Liver (tissue), 9 donors: ENCODE results near the gene FAT4. TPM values are rescaled to one million over a fixed set of nuclear protein-coding genes. Genes with fewer than 3 reads are reported as not detected.

Experiments used
- DNase-seq: peaks from one replicate; pipeline ENCODE4 v3.0.0-alpha.2; 2017; ENCODE audit warnings: low spot score
- H3K27ac ChIP-seq, 2 donors: one replicate each; pipeline ENCODE4 v1.7.0; 2013; ENCODE audit warnings: inconsistent platforms in 2 of 2, low read length in 2 of 2, control low read depth in 1 of 2, low read depth in 1 of 2, mild to moderate bottlenecking in 1 of 2
- H3K27me3 ChIP-seq, 4 donors: one replicate each; pipeline versions ENCODE4 v1.6.1 to v1.7.0; 2013; ENCODE audit warnings: low read length in 3 of 4, inconsistent platforms in 1 of 4, mild to moderate bottlenecking in 1 of 4, moderate library complexity in 1 of 4; ENCODE audit not compliant: control insufficient read depth in 4 of 4, insufficient read depth in 4 of 4
- H3K36me3 ChIP-seq, 4 donors: one replicate each; pipeline versions ENCODE4 v1.6.1 to v1.7.0; 2013; ENCODE audit warnings: low read length in 3 of 4, mild to moderate bottlenecking in 3 of 4, low read depth in 1 of 4, moderate library complexity in 1 of 4; ENCODE audit not compliant: control insufficient read depth in 4 of 4, insufficient read depth in 3 of 4
- H3K4me1 ChIP-seq, 4 donors: one replicate each; pipeline versions ENCODE4 v1.6.1 to v1.7.0; 2013; ENCODE audit warnings: low read length in 3 of 4, mild to moderate bottlenecking in 3 of 4, moderate library complexity in 1 of 4; ENCODE audit not compliant: control insufficient read depth in 4 of 4, insufficient read depth in 4 of 4
- H3K4me3 ChIP-seq, 3 donors: one replicate each; pipeline versions ENCODE4 v1.6.1 to v1.7.0; 2013; ENCODE audit warnings: low read length in 3 of 3, control low read depth in 1 of 3, low read depth in 1 of 3, mild to moderate bottlenecking in 1 of 3
- H3K9ac ChIP-seq, 2 donors: one replicate each; pipeline ENCODE4 v1.7.0; 2013; ENCODE audit warnings: low read length in 2 of 2, mild to moderate bottlenecking in 2 of 2, moderate library complexity in 2 of 2, control low read depth in 1 of 2, low read depth in 1 of 2
- H3K9me3 ChIP-seq, 4 donors: one replicate each; pipeline versions ENCODE4 v1.6.1 to v1.7.0; 2013; ENCODE audit warnings: low read length in 3 of 4; ENCODE audit not compliant: control insufficient read depth in 4 of 4
- ATF3 ChIP-seq: IDR thresholded peaks from 2 replicates; pipeline ENCODE4 v1.6.1; 2016; ENCODE audit warnings: antibody characterized with exemption
- CTCF ChIP-seq: fragments of 150-350 bp; IDR thresholded peaks from 2 replicates; pipeline ENCODE4 v1.5.1; 2017; ENCODE audit warnings: improper control_type of control experiment, low read depth, low read length; ENCODE audit not compliant: missing input control
- EGR1 ChIP-seq, 2 donors: IDR thresholded peaks; 2 replicates each; pipeline ENCODE4 v1.6.1; 2016 to 2018; ENCODE audit warnings: antibody characterized with exemption in 2 of 2, low read depth in 2 of 2
- FOXA1 ChIP-seq: IDR thresholded peaks from 2 replicates; pipeline ENCODE4 v1.6.1; 2016; ENCODE audit warnings: antibody characterized with exemption
- FOXA2 ChIP-seq: IDR thresholded peaks from 2 replicates; pipeline ENCODE4 v1.6.1; 2016; ENCODE audit warnings: antibody characterized with exemption
- GABPA ChIP-seq, 2 donors: IDR thresholded peaks in 1 of 2; conservative IDR thresholded peaks in 1 of 2; 2 replicates each; pipeline ENCODE4 v1.6.1; 2016; ENCODE audit warnings: antibody characterized with exemption in 2 of 2, mild to moderate bottlenecking in 1 of 2, moderate library complexity in 1 of 2
- HNF4A ChIP-seq, 2 donors: conservative IDR thresholded peaks; 2 replicates each; pipeline ENCODE4 v1.6.1; 2016; ENCODE audit warnings: antibody characterized with exemption in 2 of 2, mild to moderate bottlenecking in 2 of 2
- HNF4G ChIP-seq: IDR thresholded peaks from 2 replicates; pipeline ENCODE4 v1.6.1; 2016; ENCODE audit warnings: antibody characterized with exemption
- JUND ChIP-seq, 2 donors: IDR thresholded peaks; 2 replicates each; pipeline ENCODE4 v1.6.1; 2016; ENCODE audit warnings: antibody characterized with exemption in 2 of 2
- MAX ChIP-seq: IDR thresholded peaks from 2 replicates; pipeline ENCODE4 v1.6.1; 2016; ENCODE audit warnings: antibody characterized with exemption
- NR2F2 ChIP-seq: IDR thresholded peaks from 2 replicates; pipeline ENCODE4 v1.6.1; 2016; ENCODE audit warnings: antibody characterized with exemption
- RAD21 ChIP-seq, 2 donors: IDR thresholded peaks; 2 replicates each; pipeline ENCODE4 v1.6.1; 2016; ENCODE audit warnings: antibody characterized with exemption in 2 of 2, mild to moderate bottlenecking in 2 of 2
- REST ChIP-seq: IDR thresholded peaks from 2 replicates; pipeline ENCODE4 v1.6.1; 2016; ENCODE audit warnings: antibody characterized with exemption, mild to moderate bottlenecking
- RXRA ChIP-seq, 2 donors: IDR thresholded peaks; 2 replicates each; pipeline ENCODE4 v1.6.1; 2017 to 2018; ENCODE audit warnings: antibody characterized with exemption in 2 of 2, mild to moderate bottlenecking in 1 of 2
- SP1 ChIP-seq: IDR thresholded peaks from 2 replicates; pipeline ENCODE4 v1.6.1; 2018; ENCODE audit warnings: antibody characterized with exemption, mild to moderate bottlenecking
- TAF1 ChIP-seq: conservative IDR thresholded peaks from 2 replicates; pipeline ENCODE4 v1.6.1; 2016; ENCODE audit warnings: antibody characterized with exemption, mild to moderate bottlenecking
- ZBTB33 ChIP-seq: IDR thresholded peaks from 2 replicates; pipeline ENCODE4 v1.6.1; 2016; ENCODE audit warnings: antibody characterized with exemption
- WGBS: extraction: QIAGEN DNeasy Blood & Tissue Kit; methylation state at CpG from one replicate; pipeline ENCODE4 v1.1.7; 2013; 5-methylcytosine and 5-hydroxymethylcytosine counted together
- polyA plus RNA-seq, 2 donors: library from polyadenylated mRNA; stranded (reverse) in 1 of 2; unstranded in 1 of 2; fragments of 200-250 nt in 1 of 2; fragments of >200 nt in 1 of 2; fragmentation: Nextera tagmentation in 1 of 2; extraction: Ambion mirVana in 1 of 2; gene quantifications; one replicate each; pipeline versions ENCODE4 v1.2.1 to v1.2.3, GENCODE V29; 2013 to 2015
- total RNA-seq, 2 donors: library from RNA; depleted of rRNA; stranded (reverse); fragments of >200 nt; gene quantifications; one replicate each; pipeline ENCODE4 v1.2.3, GENCODE V29; 2014
- donor health status: healthy.
- donor health status: healthy.
- donor health status: healthy.
- donor health status: healthy.
- donor health status: healthy.

The FAT4 gene
- total and polyA plus RNA-seq, 4 donors: 0.90 to 11.5 (median 4.1) TPM

- H3K36me3 ChIP-seq: no peaks in the 10 kb centered on the region
- H3K4me3 ChIP-seq: no peak overlapping the region
- H3K4me1 ChIP-seq: no peaks in the 10 kb centered on the region
- WGBS: 84% methylated on average over 2 of the region's 2 CpGs
- DNase-seq: no peak
- H3K9ac ChIP-seq: no peak overlapping the region
- H3K9me3 ChIP-seq: no peaks in the 10 kb centered on the region
- no peak for TF ChIP-seq GABPA (IDR thresholded peaks at IDR 0.05 in 1 of 2, conservative IDR thresholded peaks at IDR 0.05 in 1 of 2)
- no peak for TF ChIP-seq SP1
- TF ChIP-seq ATF3: no peak
- no peak for TF ChIP-seq FOXA2
- TF ChIP-seq HNF4A (conservative IDR thresholded peaks at IDR 0.05): no peak
- TF ChIP-seq RAD21 (IDR thresholded peaks at IDR 0.05): no peak
- no peak for TF ChIP-seq REST
- no peak for TF ChIP-seq FOXA1
- no peak for TF ChIP-seq HNF4G
- no peak for TF ChIP-seq NR2F2
- TF ChIP-seq JUND (IDR thresholded peaks at IDR 0.05): no peak
- no peak for TF ChIP-seq CTCF
- no peak for TF ChIP-seq EGR1 (IDR thresholded peaks at IDR 0.05; ENCODE audit: low read depth in 2 of 2)
- no peak for TF ChIP-seq TAF1
- no peaks in the 10 kb centered on the region for H3K27me3 ChIP-seq
- no peak overlapping the region for H3K27ac ChIP-seq
These were observed 41.0 kb downstream of the FAT4 start for GRCh38 chr4:125355791-125356190.

GRCh38 chr4:125357675-125358074 lies 42.9 kb downstream of the FAT4 start:
- Histone ChIP-seq H3K27me3 (no peaks in the 10 kb centered on the region), H3K27ac (no peak overlapping the region), H3K9ac (no peak overlapping the region), H3K36me3 (no peaks in the 10 kb centered on the region), H3K4me3 (no peak overlapping the region), H3K4me1 (no peaks in the 10 kb centered on the region), H3K9me3 (no peaks in the 10 kb centered on the region)
- 80% methylated on average over 4 of the region's 4 CpGs for WGBS
- no peak for DNase-seq
- TF ChIP-seq HNF4A (conservative IDR thresholded peaks at IDR 0.05): no peak
- no peak for TF ChIP-seq GABPA (IDR thresholded peaks at IDR 0.05 in 1 of 2, conservative IDR thresholded peaks at IDR 0.05 in 1 of 2)
- no peak for TF ChIP-seq ZBTB33
- no peak for TF ChIP-seq REST
- TF ChIP-seq TAF1: no peak
- no peak for TF ChIP-seq FOXA2
- TF ChIP-seq FOXA1: no peak
- TF ChIP-seq RXRA (IDR thresholded peaks at IDR 0.05): no peak
- no peak for TF ChIP-seq MAX
- no peak for TF ChIP-seq RAD21 (IDR thresholded peaks at IDR 0.05)
